Measurements from ENCODE around the gene TEAD1. TPM values are rescaled to one million over a fixed set of nuclear protein-coding genes. Genes with fewer than 3 reads are reported as not detected.

The TEAD1 gene
- total and polyA plus RNA-seq, 3 experiments from 2014 or later, result 0.59 to 0.89 TPM; not detected in 1

DNA sequence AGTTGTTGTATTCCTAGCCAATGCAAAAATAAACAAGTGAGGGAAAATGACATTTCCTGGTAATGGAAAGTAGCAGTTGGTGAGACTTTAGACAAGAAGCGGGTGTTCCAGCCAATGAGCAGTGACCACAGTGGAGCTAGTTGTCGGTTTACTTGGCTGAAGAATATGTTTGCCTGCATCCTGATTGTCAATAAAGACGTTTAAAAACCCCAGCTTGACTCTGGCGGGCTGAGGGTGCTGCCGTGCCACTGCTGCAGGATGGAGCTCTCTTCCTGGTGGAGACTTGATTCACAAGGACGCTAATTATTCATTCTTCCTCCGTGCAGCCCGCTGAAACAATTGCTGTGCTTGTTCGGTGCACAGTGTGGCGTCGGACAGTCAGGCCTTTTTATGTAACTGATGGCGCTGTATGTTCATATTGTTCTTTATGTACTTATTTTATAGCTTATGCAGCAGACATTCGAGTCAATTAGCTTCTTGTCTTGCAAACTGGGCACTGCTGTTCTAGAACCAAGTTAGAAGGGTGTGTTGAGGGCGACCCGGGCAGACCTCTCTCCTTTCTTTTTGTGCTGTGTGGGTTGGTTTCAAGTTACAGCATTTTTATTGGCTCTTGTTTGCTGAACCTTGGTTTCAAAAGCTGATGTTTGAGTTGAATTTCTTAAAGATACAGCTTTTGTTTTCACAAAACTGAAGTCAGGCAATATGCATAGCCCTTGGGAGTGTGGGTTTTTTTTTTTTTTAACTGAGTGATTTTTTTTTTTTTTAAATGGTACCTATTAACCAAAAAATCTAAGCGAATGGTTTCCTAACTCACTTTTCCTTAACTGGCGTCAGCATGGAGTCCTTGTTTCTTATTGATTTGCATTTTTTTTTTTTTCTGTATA lies 153.9 kb downstream of the TEAD1 start:
- peaks cover 9% of the 10 kb centered on the region for H3K27me3 ChIP-seq (ENCODE audit: insufficient read depth, low read length, poor library complexity, severe bottlenecking)
- Mint-ChIP-seq H3K27ac (no peak overlapping the region), H3K4me3 (peak overlapping the region in 6 of 7 donors; percentile 14 to 61 (median 39)), H3K4me1 (peaks cover 10 to 15% (median 12%) of the 10 kb centered on the region in 3 donors), H3K9me3 (no peaks in the 10 kb centered on the region), H3K27me3 (peaks cover 49 to 86% of the 10 kb centered on the region in 2 donors), H3K36me3 (no peaks in the 10 kb centered on the region)
- no peaks in the 10 kb centered on the region for H3K9me3 ChIP-seq (ENCODE audit: low read length)
- no peak overlapping the region for H3K4me3 ChIP-seq (ENCODE audit: low read length)
- peak overlapping the region; percentile 38 for H3K27ac ChIP-seq (ENCODE audit: low read depth, low read length)
- ChIA-PET POLR2A (no interaction called here), CTCF (no interaction called here)
- H3K4me1 ChIP-seq (ENCODE audit: insufficient read depth, low read length), result no peaks in the 10 kb centered on the region
- H3K36me3 ChIP-seq (ENCODE audit: insufficient read depth, low read length), result no peaks in the 10 kb centered on the region
- no peak for DNase-seq

DNA sequence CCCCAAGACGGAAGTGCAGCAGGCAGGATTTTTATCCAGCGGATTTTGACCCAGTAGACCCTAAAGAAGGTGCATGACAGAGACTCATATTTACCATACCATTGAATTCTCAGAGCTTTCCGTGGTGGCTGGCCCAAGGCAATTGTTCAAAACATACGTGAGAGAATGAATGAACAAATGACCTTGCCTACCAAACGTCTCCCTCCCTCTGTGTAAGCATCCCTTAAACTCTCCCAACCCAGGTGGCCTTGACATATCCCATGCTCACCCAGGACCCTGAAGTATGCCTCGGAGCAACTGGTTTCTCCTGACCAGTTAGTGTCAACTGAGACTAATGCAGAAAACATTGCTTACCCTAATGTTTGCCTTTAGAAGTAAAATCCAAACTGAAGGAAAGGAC lies 154.9 kb downstream of the TEAD1 start:
- POLR2A ChIA-PET, result no interaction called here

DNA sequence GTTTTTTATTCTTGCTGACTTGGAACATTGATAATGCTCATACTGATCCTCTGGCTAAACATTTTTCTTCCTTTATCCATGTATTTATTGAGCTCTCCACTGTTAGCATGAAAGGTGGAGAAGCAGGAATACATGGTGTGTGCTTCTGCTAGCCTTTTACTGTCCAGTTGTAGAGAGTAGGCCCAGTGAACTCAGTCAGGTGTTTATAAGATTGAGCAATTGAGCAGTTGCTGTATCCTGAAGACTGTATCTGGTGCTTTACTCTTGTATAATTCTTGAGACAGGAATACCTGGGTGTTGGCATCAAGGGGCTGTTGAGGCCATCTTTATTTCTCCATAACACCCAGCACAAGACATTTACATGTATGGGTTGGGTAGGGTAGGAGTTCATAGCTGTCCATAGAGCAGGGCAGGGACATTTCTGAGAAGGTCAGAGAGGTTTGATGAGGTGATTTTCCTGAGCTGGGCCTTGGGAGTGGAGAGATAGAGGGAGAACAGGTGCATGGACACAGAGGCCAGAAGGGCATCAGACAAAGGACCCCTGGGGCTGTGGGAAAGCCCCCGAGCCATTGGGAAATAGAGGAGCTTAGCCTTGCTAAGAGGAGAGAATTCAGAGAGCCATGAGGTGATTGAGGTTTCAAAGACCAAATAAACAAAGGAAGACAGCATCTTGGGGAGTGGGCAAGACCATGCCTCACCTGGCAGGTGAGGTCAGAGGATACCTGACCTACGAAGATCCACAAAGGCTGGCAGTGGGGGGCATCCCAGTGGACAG lies 155.5 kb downstream of the TEAD1 start:
- no peak for DNase-seq
- Mint-ChIP-seq H3K4me1 (peaks cover 10 to 15% (median 12%) of the 10 kb centered on the region in 3 donors), H3K27me3 (peaks cover 45 to 83% of the 10 kb centered on the region in 2 donors), H3K4me3 (no peak overlapping the region), H3K27ac (no peak overlapping the region), H3K9me3 (no peaks in the 10 kb centered on the region), H3K36me3 (no peaks in the 10 kb centered on the region)
- H3K4me3 ChIP-seq (ENCODE audit: low read length), result no peak overlapping the region
- ChIA-PET CTCF (no interaction called here), POLR2A (no interaction called here)
- H3K36me3 ChIP-seq (ENCODE audit: insufficient read depth, low read length), result no peaks in the 10 kb centered on the region
- H3K9me3 ChIP-seq (ENCODE audit: low read length), result no peaks in the 10 kb centered on the region
- H3K4me1 ChIP-seq (ENCODE audit: insufficient read depth, low read length), result no peaks in the 10 kb centered on the region
- H3K27ac ChIP-seq (ENCODE audit: low read depth, low read length), result peak overlapping the region; percentile 34
- H3K27me3 ChIP-seq (ENCODE audit: insufficient read depth, low read length, poor library complexity, severe bottlenecking), result peaks cover 9% of the 10 kb centered on the region

More for the DNA sequence above, 154.9 kb downstream of the TEAD1 start:
- Mint-ChIP-seq H3K36me3 (no peaks in the 10 kb centered on the region), H3K27me3 (peaks cover 49 to 84% of the 10 kb centered on the region in 2 donors), H3K9me3 (no peaks in the 10 kb centered on the region), H3K4me3 (no peak overlapping the region), H3K4me1 (peaks cover 10 to 15% (median 12%) of the 10 kb centered on the region in 3 donors), H3K27ac (no peak overlapping the region)
- no peaks in the 10 kb centered on the region for H3K4me1 ChIP-seq (ENCODE audit: insufficient read depth, low read length)
- peak overlapping the region; percentile 34 for H3K27ac ChIP-seq (ENCODE audit: low read depth, low read length)
- H3K27me3 ChIP-seq (ENCODE audit: insufficient read depth, low read length, poor library complexity, severe bottlenecking), result peaks cover 9% of the 10 kb centered on the region
- no peaks in the 10 kb centered on the region for H3K36me3 ChIP-seq (ENCODE audit: insufficient read depth, low read length)
- H3K9me3 ChIP-seq (ENCODE audit: low read length), result no peaks in the 10 kb centered on the region
- CTCF ChIA-PET, result no interaction called here
- no peak overlapping the region for H3K4me3 ChIP-seq (ENCODE audit: low read length)
- no peak for DNase-seq

DNA sequence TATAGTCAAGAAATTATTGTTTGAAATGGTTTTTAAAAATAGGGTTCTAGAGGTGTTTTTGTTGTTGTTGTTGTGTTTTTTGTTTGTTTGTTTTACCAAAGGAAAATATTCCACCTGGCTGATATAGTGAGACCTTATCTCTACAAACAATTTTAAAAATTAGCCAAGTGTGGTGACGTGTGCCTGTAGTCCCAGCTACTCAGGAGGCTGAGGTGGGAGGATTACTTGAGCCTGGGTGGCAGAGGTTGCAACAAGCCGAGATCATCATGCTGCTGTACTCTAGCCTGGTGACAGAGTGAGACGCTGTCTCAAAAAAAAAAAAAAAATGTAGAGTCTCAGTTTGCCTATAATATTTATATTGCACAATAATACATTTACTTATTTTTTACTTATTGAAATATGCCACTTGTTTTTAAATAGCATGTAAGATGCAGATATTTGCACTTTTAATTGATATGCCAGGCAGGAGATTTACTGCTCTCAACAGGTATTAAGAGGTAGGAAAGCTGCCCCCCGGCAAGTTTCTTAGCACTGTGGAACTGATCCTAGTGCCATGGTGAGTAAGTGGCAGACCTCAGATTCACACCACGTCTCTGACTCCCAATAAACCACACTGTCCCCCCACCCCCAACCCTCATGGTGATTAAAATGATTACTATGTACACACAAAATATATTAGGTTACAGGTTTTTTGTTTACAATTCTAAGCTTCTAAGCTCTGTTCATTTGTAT lies 157.4 kb downstream of the TEAD1 start:
- peaks cover 38 to 81% of the 10 kb centered on the region in 2 donors for H3K27me3 Mint-ChIP-seq
- CTCF ChIA-PET, result no interaction called here
- H3K36me3 ChIP-seq (ENCODE audit: insufficient read depth, low read length), result no peaks in the 10 kb centered on the region
- H3K27me3 ChIP-seq (ENCODE audit: insufficient read depth, low read length, poor library complexity, severe bottlenecking), result peaks cover 9% of the 10 kb centered on the region
- H3K36me3 Mint-ChIP-seq, result no peaks in the 10 kb centered on the region
- H3K9me3 ChIP-seq (ENCODE audit: low read length), result no peaks in the 10 kb centered on the region
- POLR2A ChIA-PET, result no interaction called here
- H3K4me1 Mint-ChIP-seq, result peaks cover 10 to 15% (median 12%) of the 10 kb centered on the region in 3 donors
- DNase-seq, result no peak
- H3K27ac ChIP-seq (ENCODE audit: low read depth, low read length), result no peak overlapping the region
- no peak overlapping the region for H3K4me3 ChIP-seq (ENCODE audit: low read length)
- no peak overlapping the region for H3K27ac Mint-ChIP-seq
- H3K4me1 ChIP-seq (ENCODE audit: insufficient read depth, low read length), result no peaks in the 10 kb centered on the region
- H3K9me3 Mint-ChIP-seq, result no peaks in the 10 kb centered on the region
- no peak overlapping the region for H3K4me3 Mint-ChIP-seq

DNA sequence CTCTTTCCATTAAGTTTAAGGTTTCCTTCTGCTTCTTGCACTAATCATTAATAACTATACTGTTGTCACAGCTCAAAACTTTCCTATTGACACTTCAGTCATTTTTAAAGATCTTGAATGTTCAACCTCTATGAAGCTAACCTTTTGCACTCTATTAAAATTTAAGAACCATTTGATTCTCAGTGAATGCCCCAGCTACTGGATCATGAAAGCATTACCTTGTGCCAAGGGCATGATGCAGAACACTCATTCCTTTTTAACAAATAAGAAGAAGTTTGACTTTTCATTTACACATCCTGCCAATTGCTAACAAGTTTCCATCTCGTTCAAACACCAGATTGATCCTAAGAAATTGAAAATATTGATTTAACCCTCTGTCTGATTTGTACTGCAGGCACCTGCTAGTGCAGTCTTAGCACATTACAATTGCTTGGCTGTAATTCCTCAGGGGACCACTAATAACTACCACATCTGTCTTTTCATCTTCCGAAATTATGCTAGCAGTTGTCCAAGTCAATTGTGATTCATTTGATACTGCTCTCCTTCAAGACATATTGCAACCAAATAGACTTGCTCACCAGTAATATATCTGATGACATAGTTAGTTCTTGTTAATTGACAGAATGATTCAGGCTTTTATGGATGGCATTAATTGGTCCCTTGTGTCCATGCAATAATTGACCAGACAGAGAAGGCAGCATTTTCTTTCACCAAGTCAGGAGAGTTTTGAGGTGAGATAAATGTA lies 158.4 kb downstream of the TEAD1 start:
- ChIA-PET CTCF (no interaction called here), POLR2A (no interaction called here)

DNA sequence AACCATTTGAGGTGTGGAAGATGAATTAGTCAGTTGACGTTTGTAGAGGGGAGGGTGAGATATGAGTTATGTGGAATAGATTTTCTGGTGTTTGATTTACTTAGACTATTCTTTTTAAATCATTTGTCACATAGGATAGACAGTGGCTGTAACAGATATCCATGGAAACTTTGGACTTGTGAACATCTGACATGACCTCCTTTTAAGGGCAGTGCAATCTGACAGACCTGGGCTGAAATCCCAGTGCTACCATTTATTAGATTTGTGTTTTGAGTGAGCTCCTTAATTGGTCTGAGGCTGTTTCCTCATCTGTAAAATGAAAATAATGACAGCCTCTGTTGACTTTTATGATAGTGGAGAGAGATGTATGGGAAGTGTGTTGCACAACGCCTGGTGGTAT lies 159.9 kb downstream of the TEAD1 start:
- H3K27me3 ChIP-seq (ENCODE audit: insufficient read depth, low read length, poor library complexity, severe bottlenecking), result peaks cover 3% of the 10 kb centered on the region
- no peak overlapping the region for H3K4me3 Mint-ChIP-seq
- no peaks in the 10 kb centered on the region for H3K36me3 Mint-ChIP-seq
- H3K27me3 Mint-ChIP-seq, result peaks cover 19 to 60% of the 10 kb centered on the region in 2 donors
- peak overlapping the region in 1 of 8 donors; percentile 8 for H3K27ac Mint-ChIP-seq
- no peak for DNase-seq
- peaks cover 0 to 2% (median under 1%) of the 10 kb centered on the region in 3 donors for H3K4me1 Mint-ChIP-seq
- no peaks in the 10 kb centered on the region for H3K9me3 Mint-ChIP-seq
- no peaks in the 10 kb centered on the region for H3K4me1 ChIP-seq (ENCODE audit: insufficient read depth, low read length)
- no peak overlapping the region for H3K27ac ChIP-seq (ENCODE audit: low read depth, low read length)
- ChIA-PET POLR2A (no interaction called here), CTCF (no interaction called here)
- no peaks in the 10 kb centered on the region for H3K9me3 ChIP-seq (ENCODE audit: low read length)
- no peak overlapping the region for H3K4me3 ChIP-seq (ENCODE audit: low read length)
- no peaks in the 10 kb centered on the region for H3K36me3 ChIP-seq (ENCODE audit: insufficient read depth, low read length)

More for the DNA sequence above, 158.4 kb downstream of the TEAD1 start:
- Mint-ChIP-seq H3K4me1 (peaks cover 10 to 15% (median 12%) of the 10 kb centered on the region in 3 donors), H3K27ac (no peak overlapping the region), H3K4me3 (no peak overlapping the region), H3K9me3 (no peaks in the 10 kb centered on the region), H3K36me3 (no peaks in the 10 kb centered on the region), H3K27me3 (peaks cover 33 to 73% of the 10 kb centered on the region in 2 donors)
- no peaks in the 10 kb centered on the region for H3K36me3 ChIP-seq (ENCODE audit: insufficient read depth, low read length)
- no peak overlapping the region for H3K27ac ChIP-seq (ENCODE audit: low read depth, low read length)
- no peak for DNase-seq
- H3K4me3 ChIP-seq (ENCODE audit: low read length), result no peak overlapping the region
- H3K27me3 ChIP-seq (ENCODE audit: insufficient read depth, low read length, poor library complexity, severe bottlenecking), result peaks cover 9% of the 10 kb centered on the region
- H3K9me3 ChIP-seq (ENCODE audit: low read length), result no peaks in the 10 kb centered on the region
- H3K4me1 ChIP-seq (ENCODE audit: insufficient read depth, low read length), result no peaks in the 10 kb centered on the region

DNA sequence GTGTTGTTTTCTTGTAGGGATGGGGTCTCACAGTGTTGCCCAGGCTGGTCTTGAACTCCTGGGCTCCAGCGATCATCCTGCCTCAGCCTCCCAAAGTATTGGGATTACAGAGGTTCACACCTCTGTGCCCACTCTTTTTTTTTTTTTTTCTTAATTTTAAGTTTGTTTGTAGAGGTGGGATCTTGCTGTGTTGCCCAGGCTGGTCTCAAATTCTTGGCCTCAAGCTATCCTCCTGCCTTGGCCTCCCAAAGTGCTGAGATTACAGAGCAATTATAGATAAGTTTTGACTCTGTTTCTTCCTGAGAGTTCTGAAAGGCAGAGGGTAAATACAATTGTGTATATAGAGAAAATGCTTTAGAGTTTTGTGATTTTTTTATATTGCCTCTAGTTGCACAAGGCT lies 160.4 kb downstream of the TEAD1 start:
- Mint-ChIP-seq H3K27ac (no peak overlapping the region), H3K4me1 (no peaks in the 10 kb centered on the region), H3K36me3 (peaks cover 0 to under 1% (median 0%) of the 10 kb centered on the region in 3 donors), H3K27me3 (peaks cover 15 to 59% of the 10 kb centered on the region in 2 donors), H3K9me3 (no peaks in the 10 kb centered on the region), H3K4me3 (no peak overlapping the region)
- H3K9me3 ChIP-seq (ENCODE audit: low read length), result no peaks in the 10 kb centered on the region
- ChIA-PET CTCF (no interaction called here), POLR2A (no interaction called here)
- no peaks in the 10 kb centered on the region for H3K4me1 ChIP-seq (ENCODE audit: insufficient read depth, low read length)
- no peaks in the 10 kb centered on the region for H3K36me3 ChIP-seq (ENCODE audit: insufficient read depth, low read length)
- no peaks in the 10 kb centered on the region for H3K27me3 ChIP-seq (ENCODE audit: insufficient read depth, low read length, poor library complexity, severe bottlenecking)
- H3K27ac ChIP-seq (ENCODE audit: low read depth, low read length), result no peak overlapping the region
- DNase-seq, result no peak
- H3K4me3 ChIP-seq (ENCODE audit: low read length), result no peak overlapping the region
